HepG2 (cell line): ENCODE data around the gene CUL9.

Experiments
- CEBPB ChIP-seq: IDR thresholded peaks from 2 replicates; pipeline ENCODE4 v1.6.1; 2011; ENCODE audit warnings: low read depth, low read length, improper control_type of control experiment, borderline replicate concordance
- CREB1 ChIP-seq, 2 experiments: fragments of 450-650 bp in 1 of 2; IDR thresholded peaks; 2 replicates each; pipeline ENCODE4 v1.6.1; 2016 to 2017; ENCODE audit warnings: control low read depth in 1 of 2, mild to moderate bottlenecking in 1 of 2, missing compliant biosample characterization in 1 of 2, missing genetic modification characterization in 1 of 2
- CTCF ChIP-seq: sonication (generic); formaldehyde crosslinking; IDR thresholded peaks from 2 replicates; pipeline ENCODE4 v1.5.0; 2020; ENCODE audit warnings: mild to moderate bottlenecking, missing genetic modification reagents, moderate library complexity
- E2F5 ChIP-seq: sonication (generic); formaldehyde crosslinking; conservative IDR thresholded peaks from 2 replicates; pipeline ENCODE4 v1.4.0; 2020; ENCODE audit warnings: missing genetic modification reagents
- HMG20B ChIP-seq: conservative IDR thresholded peaks from 2 replicates; pipeline ENCODE4 v1.6.1; 2016; ENCODE audit warnings: missing genetic modification reagents, missing compliant biosample characterization
- POLR2A ChIP-seq, 2 experiments: IDR thresholded peaks; 2 replicates each; pipeline ENCODE4 v1.6.1; 2011; ENCODE audit warnings: low read depth in 2 of 2, low read length in 2 of 2, mild to moderate bottlenecking in 1 of 2, moderate library complexity in 1 of 2; ENCODE audit not compliant: insufficient read depth in 1 of 2
- POLR2AphosphoS2 ChIP-seq: IDR thresholded peaks from 2 replicates; pipeline ENCODE4 v1.6.1; 2011; ENCODE audit warnings: low read depth, low read length, improper control_type of control experiment
- REST ChIP-seq, 2 experiments: IDR thresholded peaks; 2 replicates each; pipeline ENCODE4 v1.6.1; 2011 to 2012; ENCODE audit warnings: low read length in 2 of 2, borderline replicate concordance in 1 of 2, low read depth in 1 of 2, mild to moderate bottlenecking in 1 of 2, moderate library complexity in 1 of 2
- REXO4 ChIP-seq: sonication (generic); formaldehyde crosslinking; IDR thresholded peaks from 2 replicates; pipeline ENCODE4 v1.8.0; 2022; ENCODE audit warnings: missing genetic modification reagents, mild to moderate bottlenecking, borderline replicate concordance
- ZNF10 ChIP-seq: sonication (generic); formaldehyde crosslinking; IDR thresholded peaks from 2 replicates; pipeline ENCODE4 v1.4.0; 2020; ENCODE audit warnings: mild to moderate bottlenecking, low read depth, missing genetic modification reagents, borderline replicate concordance
- ZNF253 ChIP-seq: sonication (generic); formaldehyde crosslinking; IDR thresholded peaks from 2 replicates; pipeline ENCODE4 v1.8.0; 2022; ENCODE audit warnings: mild to moderate bottlenecking, missing genetic modification reagents, borderline replicate concordance
- ZNF326 ChIP-seq: sonication (generic); formaldehyde crosslinking; IDR thresholded peaks from 2 replicates; pipeline ENCODE4 v1.4.0; 2020; ENCODE audit warnings: missing genetic modification reagents, borderline replicate concordance

GRCh38 chr6:43199912-43200311 lies 17.9 kb downstream of the CUL9 start:
- no peak for TF ChIP-seq CTCF (CRISPR knock-in tag)
- no peak for TF ChIP-seq POLR2AphosphoS2
- TF ChIP-seq CREB1 (IDR thresholded peaks at IDR 0.05): no peak
- no peak for TF ChIP-seq CREB1 (CRISPR knock-in tag; IDR thresholded peaks at IDR 0.05)
- no peak for TF ChIP-seq CEBPB
- TF ChIP-seq ZNF10: no peak
- no peak for TF ChIP-seq HMG20B (CRISPR knock-in tag)
- no peak for TF ChIP-seq REST (IDR thresholded peaks at IDR 0.05; ENCODE audit: borderline replicate concordance in 1 of 2, low read depth in 1 of 2, low read length in 2 of 2)
- no peak for TF ChIP-seq E2F5 (CRISPR knock-in tag)
- TF ChIP-seq ZNF326 (CRISPR knock-in tag): no peak
- TF ChIP-seq ZNF253: no peak
- no peak for TF ChIP-seq POLR2A (IDR thresholded peaks at IDR 0.05; ENCODE audit: insufficient read depth in 1 of 2, low read depth in 2 of 2, low read length in 2 of 2)
- TF ChIP-seq REXO4 (CRISPR knock-in tag): no peak
